Measurements from ENCODE around the gene HAGH.
"Not testable (repeated sequence)": the region's sequence is repeated elsewhere in the genome, so short reads cannot be mapped to it uniquely, and the experiment has no call there.

The HAGH gene

GRCh38 chr16:1826691-1827573, at the start of gene HAGH, which contains the start of gene FAHD1:
Gene HAGH, minus strand, starts transcription at chr16:1826825. Its CDS starts 38 bp downstream, at chr16:1826787.
Gene FAHD1, plus strand, starts transcription at chr16:1827206. Its CDS starts 33 bp downstream, at chr16:1827239.
- peak; percentile 100 for DNase-seq

DNA sequence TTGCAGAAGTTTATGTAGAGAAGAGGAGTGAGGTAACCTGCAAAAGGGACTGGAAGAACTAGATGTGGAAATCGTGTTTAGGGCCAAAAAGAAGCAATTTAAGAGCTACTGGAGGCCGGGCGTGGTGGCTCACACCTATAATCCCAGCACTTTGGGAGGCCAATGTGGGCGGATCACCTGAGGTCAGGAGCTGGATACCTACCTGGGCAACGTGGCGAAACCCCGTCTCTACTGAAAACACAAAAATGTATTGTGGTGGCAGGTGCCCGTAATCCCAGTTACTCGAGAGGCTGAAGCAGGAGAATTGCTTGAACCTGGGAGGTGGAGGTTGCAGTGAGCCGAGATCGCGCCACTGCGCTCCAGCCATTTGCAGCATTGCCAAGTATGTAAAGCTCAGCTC, 49.4 kb upstream of the HAGH start:
- not testable (repeated sequence) for DNase-seq

GRCh38 chr16:1874854-1875253, 48.2 kb upstream of the HAGH start:
- no peak for DNase-seq

- peak; percentile 55 for DNase-seq
These were observed 45.5 kb upstream of the HAGH start, which contains the start of gene MEIOB for GRCh38 chr16:1871974-1872635. Gene MEIOB, minus strand, starts transcription at chr16:1872164. Its CDS starts 3,989 bp downstream, at chr16:1868175.

DNA sequence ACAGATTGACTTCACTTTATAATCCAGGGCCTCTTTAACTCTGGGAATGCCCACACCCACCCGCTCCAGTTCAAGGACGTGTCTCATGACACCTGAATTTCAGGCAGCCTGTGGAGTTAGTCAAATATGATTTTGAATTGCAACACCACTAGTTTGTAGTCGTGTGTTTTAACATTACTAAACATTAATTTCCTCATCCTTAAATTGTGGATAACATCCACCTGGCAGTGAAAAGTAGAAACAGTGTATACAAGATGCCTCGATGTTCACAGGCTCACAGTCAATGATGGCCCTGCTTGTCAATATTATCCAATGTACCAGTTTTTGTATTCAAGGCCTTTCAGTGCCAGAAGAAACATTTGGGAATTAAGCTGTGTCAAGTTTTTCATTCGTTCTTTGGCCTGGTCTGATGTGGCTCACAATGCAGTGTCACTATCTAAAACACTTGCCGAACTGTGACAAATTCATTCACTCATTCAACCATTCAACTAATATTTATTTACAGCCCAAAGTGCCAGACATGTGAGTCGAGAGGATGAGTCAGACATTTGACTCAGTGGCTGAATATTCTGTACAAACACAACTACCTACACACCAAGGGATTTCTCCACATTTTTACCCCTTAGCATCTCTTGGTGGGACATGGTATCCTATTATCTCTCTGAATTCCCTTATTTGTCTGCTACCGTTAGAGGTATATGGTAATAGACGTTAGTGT, 43.9 kb upstream of the HAGH start:
- DNase-seq, result no peak

DNA sequence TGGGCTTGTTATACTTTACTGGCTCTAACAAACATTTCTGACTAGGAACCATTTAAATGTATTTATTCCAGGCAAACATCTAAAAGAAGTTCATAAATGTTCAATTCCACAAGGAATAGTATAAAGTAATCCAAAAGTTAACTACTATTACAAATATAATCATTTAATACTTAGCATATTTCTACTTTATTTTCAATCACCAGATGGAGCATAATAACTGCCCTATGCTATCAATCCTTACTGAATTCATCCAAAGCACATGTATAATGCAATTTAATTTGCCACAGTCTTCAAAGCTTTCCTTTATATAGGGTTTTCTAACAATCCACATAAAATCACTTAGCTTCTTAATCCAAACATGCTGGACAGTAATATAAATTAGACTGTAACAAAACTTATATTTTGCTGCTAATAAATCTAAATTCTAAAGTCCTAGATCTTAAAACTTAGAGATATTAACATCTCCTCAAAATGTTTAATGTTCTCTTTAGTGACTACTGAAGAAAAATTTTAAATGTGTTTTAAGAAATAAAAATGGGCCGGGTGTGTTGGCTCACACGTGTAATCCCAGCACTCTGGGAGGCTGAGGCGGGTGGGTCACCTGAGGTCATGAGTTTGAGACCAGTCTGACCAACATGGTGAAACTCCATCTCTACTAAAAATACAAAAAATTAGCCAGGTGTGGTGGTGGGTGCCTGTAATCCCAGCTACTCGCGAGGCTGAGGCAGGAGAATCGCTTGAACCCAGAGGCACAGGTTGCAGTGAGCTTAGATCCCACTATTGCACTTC, 39.5 kb upstream of the HAGH start:
- DNase-seq, result no peak

DNA sequence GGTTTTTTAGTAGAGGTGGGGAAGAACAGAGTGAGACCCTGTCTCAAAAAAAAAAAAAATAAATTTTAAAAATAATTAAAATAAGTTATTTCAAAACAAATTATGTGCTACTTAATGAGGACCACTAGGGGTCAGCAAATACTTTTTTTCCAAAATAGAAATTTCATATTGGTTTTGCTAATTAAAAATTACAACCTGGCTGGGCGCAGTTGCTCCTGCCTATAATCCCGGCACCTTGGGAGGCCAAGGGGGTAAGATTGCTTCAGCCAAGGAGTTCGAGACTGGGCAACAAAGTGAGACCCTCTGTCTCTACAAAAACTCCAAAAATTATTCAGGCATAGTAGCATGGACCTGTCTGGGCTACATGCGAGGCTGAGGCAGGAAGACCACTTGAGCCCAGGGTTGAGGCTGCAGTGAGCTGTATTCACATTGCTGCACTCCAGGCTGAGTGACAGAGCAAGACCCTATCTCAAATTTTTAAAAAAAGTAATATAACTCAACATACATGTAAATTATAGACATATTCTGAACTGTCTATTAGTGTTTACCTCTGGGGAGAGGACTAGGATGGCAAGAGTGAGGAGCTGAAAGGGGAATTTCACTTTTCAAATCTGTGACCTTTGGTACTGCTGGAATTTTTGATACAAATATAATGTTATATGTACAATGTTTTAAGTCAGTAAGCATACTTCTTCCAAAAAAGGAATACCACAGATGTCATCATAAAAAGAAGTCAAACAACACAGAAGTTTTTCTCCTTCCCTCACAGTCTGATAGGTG, 37.2 kb upstream of the HAGH start:
- DNase-seq, result peak; percentile 61

- no peak for DNase-seq
These were observed 35.8 kb upstream of the HAGH start for GRCh38 chr16:1862394-1862793.

- DNase-seq, result no peak
These were observed 35.1 kb upstream of the HAGH start for GRCh38 chr16:1861730-1862129.

DNA sequence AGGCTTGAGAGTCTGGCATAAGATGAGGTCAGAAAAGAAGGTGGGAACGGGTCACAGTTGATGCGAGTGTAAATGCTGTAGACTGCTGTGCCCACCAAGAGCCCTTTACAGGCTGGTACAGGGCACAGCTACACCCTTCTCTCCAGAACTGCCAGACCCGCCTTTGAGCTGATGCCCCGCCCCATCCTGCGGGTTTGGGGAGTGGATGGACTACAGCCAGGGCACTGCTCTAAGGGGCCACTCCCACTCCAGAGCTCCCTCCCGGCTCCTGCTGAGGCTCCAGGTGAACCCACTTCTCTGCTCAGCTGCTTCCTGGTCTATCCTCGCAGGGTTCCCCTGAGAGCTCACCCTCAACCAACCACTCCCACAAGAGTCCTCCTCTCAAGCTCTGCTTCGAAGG, 33.0 kb upstream of the HAGH start:
- no peak for DNase-seq

DNA sequence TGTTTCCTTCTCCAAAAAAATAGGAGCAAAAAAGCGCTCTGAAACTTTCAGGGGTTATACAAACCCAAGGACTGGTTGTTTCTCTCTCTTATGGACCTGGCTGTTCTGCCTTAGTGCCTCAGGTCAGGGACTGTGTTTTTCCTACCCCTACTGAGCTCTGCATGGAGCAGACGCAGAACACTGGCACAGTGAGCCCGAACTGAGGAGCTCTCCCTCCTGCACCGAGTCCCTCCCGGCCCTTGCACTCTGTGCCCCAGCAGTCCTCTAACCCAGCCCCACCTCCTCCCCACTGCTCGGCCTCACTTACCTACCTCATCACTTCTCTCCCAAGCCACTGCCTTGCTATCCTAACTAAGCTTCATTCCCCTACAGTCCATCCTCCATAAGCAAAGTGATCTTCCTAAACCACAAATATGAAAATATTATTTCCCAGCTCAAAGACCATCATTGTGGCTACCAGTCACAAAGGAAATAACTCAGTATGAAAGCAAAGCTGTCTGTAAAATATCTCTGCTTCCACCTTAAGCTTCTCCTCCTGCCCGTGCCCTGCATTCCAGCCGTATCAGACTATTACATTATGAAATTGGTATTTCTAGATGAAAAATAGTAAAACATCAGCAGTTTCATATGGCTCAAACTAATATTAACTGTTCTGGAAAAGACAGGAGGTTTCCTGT, 31.7 kb upstream of the HAGH start:
- DNase-seq, result no peak

GRCh38 chr16:1857433-1858097, 30.9 kb upstream of the HAGH start:
- DNase-seq, result no peak

DNA sequence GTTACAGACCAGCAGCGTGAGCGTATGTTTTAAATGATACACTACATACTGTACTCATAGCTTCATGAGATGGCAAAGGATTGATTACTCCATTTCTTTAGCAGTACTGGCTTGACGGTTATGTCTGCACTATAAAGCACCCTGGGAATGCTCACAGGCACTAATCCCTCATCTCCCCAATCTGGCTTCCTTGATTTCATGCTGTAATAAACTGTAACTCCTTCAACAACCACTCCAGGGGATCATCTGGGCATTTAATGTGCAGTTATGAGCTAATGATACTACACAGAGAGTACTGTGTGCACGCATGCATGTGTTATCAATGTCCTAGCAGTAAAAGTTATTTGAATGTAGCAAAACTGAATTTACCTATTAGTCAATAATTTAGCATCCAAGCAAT, 25.2 kb upstream of the HAGH start:
- DNase-seq, result no peak

DNA sequence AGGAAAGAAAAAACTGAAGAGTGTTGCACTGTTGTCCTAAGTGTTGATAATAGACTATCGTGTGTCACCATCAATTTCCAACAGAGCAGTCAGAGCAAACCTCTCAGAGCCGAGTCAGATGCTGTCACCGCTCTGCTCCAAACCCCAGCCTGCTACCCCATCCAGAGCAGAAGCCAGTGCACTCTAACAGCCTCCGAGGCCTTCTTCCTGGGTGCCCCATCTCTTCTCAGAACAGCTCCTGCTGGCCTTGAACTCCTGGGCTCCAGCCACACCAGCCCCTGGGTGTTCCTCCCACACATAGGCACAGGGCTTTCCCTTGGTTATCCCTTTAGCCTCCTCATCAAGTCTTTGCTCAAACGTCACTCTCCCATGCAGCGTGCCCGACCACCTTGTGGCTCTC, 24.4 kb upstream of the HAGH start:
- no peak for DNase-seq

DNA sequence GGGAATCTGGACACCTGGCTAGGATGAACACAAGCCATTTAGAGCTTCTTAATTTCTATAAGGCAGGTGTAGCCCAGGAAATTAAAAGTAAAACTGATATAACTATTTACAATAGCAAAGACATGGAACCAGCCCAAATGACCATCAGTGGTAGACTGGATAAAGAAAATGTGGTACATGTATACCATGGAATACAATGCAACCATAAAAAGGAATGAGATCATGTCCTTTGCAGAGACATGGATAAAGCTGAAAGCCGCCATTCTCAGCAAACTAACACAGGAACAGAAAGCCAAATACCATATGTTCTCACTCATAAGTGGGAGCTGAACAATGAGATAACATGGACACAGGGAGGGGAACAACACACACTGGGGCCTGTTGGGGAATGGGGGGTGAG, 19.8 kb upstream of the HAGH start:
- DNase-seq, result no peak

DNA sequence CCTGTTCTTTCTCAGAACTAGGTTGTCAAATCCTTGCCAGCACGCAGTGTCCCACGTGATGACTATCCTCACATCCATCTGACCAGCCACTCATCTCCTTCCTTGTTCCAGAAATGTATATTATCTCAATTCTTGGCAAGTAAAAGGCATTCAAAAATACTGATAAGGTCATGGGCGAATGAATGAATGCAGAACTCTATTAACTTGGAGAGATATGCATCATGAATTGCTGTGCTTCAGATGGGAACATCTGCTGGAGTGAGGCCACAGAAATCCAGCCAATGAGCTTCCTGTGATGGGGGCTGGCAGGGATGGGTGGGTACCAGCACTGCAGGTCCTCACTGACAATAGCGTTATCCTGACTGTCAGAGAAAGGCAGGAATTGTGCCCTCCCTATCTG, 19.4 kb upstream of the HAGH start:
- no peak for DNase-seq

GRCh38 chr16:1839554-1839953, 12.9 kb upstream of the HAGH start:
- no peak for DNase-seq

GRCh38 chr16:1834096-1834495, 7.5 kb upstream of the HAGH start:
- DNase-seq, result no peak

DNA sequence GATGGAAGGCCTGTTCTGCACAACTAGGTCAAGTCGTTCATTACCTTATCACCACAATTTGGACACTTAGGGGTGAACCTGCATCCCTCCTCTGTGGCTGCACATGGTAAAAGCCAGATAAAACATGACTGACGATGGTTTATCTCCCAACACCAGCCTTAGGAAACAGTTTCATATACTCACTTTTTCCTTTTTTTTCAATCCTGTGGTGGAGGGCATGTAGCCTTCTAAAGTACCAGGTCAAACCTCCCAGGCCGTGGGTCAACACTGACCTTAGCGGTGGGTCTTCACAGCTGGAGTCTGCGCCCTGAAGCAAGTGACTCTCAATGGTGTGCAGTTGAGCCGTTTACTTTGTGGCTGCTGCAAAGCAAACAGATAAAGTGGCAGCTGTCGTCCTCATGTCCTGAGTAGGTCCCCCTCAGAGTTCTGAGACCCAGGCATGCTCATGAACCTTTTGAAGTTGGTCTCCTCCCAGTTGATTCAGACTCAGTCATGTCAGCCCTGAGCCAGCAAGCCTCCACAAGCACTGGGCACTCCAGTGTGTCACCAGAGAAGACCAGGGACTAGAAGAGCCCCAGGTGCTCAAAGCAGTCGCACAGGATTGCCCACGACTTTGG, 6.3 kb upstream of the HAGH start:
- DNase-seq, result no peak

Data from retina (tissue), 1 donor.